Large intestine (tissue), 3 donors: Measurements from ENCODE around the gene PM20D1. TPM values are rescaled to one million over a fixed set of nuclear protein-coding genes. Genes with fewer than 3 reads are reported as not detected.

Experiments
- DNase-seq, 2 donors: peaks; one replicate each; pipeline versions ENCODE4 v3.0.0 to v3.0.0-alpha.2; 2013
- H3K27ac ChIP-seq: one replicate; pipeline ENCODE4 v1.5.1; 2013; ENCODE audit warnings: low read length
- H3K27me3 ChIP-seq: 2 replicates; pipeline ENCODE4 v1.6.1; 2013; ENCODE audit warnings: low read length; ENCODE audit not compliant: control insufficient read depth, insufficient read depth
- H3K36me3 ChIP-seq: 2 replicates; pipeline ENCODE4 v1.6.1; 2013; ENCODE audit warnings: low read length; ENCODE audit not compliant: control insufficient read depth, insufficient read depth
- H3K4me1 ChIP-seq: one replicate; pipeline ENCODE4 v1.6.1; 2013; ENCODE audit warnings: low read length; ENCODE audit not compliant: control insufficient read depth, insufficient read depth
- H3K4me3 ChIP-seq: one replicate; pipeline ENCODE4 v1.5.1; 2013; ENCODE audit warnings: low read length
- H3K9me3 ChIP-seq: one replicate; pipeline ENCODE4 v1.6.1; 2013; ENCODE audit warnings: mild to moderate bottlenecking, low read depth, low read length, moderate library complexity; ENCODE audit not compliant: control insufficient read depth
- WGBS: methylation state at CpG from one replicate; pipeline ENCODE4 v1.1.5; 2013; ENCODE audit warnings: low lambda C conversion rate; ENCODE audit not compliant: insufficient coverage; 5-methylcytosine and 5-hydroxymethylcytosine counted together
- polyA plus RNA-seq: library from polyadenylated mRNA; unstranded; fragments of 120-200 nt; gene quantifications from one replicate; pipeline ENCODE4 v1.2.1, GENCODE V29; 2013

PM20D1 gene
- polyA plus RNA-seq, 1 donor, result 1.1 TPM

DNA sequence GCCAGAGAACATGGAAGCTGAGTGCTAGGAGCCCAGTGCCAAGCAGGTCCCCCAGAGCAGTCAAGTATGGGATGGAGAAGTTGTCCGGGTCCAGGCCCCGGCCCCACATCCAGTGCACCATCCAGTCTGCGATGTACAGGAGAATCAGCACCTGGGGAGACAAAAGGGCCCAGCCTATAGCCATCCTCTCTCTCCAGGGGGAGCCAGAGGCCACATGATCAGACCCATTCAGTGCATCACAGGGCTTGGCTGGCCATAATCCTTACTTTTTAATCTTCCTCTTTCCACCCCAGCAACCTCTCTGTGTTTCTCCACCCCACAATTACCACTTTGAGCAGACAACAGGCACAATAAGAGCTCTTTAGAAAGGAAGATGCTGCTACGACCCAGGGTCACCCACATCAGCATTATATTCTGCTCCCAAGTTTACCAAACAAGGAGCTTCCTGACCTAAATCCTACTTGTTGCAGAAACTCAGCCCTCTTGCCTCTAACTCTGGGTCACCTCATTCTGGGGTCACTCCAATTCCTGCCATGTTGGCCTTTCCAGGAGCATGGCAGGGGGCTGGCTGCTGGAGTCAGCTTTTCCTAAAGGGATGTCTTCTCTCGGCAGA lies 58.3 kb downstream of the PM20D1 start:
- H3K27me3 ChIP-seq, result no peaks in the 10 kb centered on the region
- H3K4me3 ChIP-seq, result no peak overlapping the region
- H3K36me3 ChIP-seq, result peaks cover 8% of the 10 kb centered on the region
- no peaks in the 10 kb centered on the region for H3K9me3 ChIP-seq
- no peak overlapping the region for H3K27ac ChIP-seq
- H3K4me1 ChIP-seq, result peaks cover 7% of the 10 kb centered on the region
- WGBS, result 86% methylated on average over 1 of the region's 5 CpGs
- DNase-seq, result peak in 1 of 2 donors; percentile 35

DNA sequence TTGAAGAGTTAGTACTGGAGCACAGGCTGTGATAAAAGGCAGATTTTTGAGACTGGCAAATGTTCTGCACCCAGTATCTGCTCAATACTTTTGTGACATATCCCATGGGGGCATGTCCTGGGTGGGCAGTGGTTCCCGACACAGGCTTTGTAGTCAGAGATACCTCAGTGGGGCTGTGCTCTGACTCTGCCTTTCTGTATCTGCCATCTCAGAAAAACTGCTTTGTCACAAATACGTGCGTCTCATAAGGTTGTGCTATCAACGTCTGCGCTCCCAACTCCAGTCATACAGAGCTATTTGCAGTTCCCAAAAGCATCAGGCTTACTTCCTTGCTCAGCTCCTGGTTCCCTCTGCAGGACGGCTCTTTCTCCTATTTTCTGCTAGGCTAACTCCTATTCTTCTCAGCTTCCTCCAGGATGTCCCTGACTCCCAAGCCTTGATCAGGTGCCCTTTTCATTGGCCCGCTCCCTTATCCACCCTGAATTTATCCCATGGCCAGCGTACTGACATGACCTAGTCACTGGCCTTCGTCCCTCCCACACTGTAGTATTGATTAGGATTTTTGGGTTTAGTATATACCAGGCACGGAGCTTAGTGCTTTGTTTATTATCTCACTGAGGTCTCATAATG lies 62.5 kb downstream of the PM20D1 start:
- Histone ChIP-seq H3K4me3 (no peak overlapping the region), H3K9me3 (no peaks in the 10 kb centered on the region), H3K4me1 (peaks cover 21% of the 10 kb centered on the region), H3K27ac (peak overlapping the region; percentile 55), H3K36me3 (no peaks in the 10 kb centered on the region), H3K27me3 (no peaks in the 10 kb centered on the region)
- no peak for DNase-seq
- WGBS, result no CpG with 5 or more reads among the region's 10 CpGs

DNA sequence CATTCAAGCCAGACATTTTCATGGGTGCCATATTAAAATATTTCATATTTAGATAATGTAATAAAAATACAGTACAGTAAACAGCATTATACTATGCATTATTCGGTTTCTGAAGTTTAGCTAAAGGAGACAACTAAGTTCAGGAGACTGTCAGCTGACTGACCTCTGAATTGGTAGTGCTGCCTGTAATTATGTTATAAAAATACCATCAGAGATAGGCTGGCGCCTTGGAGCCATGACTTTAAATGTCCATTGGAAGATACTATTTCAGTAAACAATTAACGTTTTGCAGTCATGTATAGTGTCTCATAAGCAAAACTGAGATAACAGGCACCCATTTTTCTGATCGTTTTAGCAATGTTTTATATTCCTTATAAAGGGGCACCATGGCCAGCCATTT lies 63.3 kb downstream of the PM20D1 start:
- Histone ChIP-seq H3K4me1 (peaks cover 22% of the 10 kb centered on the region), H3K9me3 (no peaks in the 10 kb centered on the region), H3K27me3 (no peaks in the 10 kb centered on the region), H3K27ac (peak overlapping the region; percentile 68), H3K36me3 (no peaks in the 10 kb centered on the region), H3K4me3 (no peak overlapping the region)
- DNase-seq, result peak; percentile 55 to 80
- no CpG with 5 or more reads among the region's 4 CpGs for WGBS

DNA sequence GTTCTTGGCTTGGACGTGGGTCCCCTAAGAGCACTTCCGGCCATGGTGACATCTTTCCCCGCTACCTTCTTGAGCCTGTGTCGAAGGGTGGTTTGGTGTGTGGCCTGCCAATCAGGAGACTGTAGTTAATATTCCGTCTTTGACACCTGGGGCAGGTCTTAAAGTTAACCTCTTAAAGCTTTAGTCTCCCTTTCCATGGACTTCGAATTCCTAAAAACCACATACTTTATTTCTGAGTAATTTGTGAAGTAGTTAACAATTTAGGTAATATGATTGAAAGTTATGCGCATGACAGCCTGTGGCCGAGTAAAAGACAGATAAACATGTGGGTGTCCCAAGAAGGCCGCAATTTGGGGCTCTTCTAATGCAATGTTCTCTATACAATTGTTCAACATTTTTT lies 64.5 kb downstream of the PM20D1 start:
- no CpG with 5 or more reads among the region's 9 CpGs for WGBS
- Histone ChIP-seq H3K4me1 (peaks cover 22% of the 10 kb centered on the region), H3K9me3 (no peaks in the 10 kb centered on the region), H3K27ac (no peak overlapping the region), H3K4me3 (no peak overlapping the region), H3K36me3 (no peaks in the 10 kb centered on the region), H3K27me3 (no peaks in the 10 kb centered on the region)
- DNase-seq, result no peak

DNA sequence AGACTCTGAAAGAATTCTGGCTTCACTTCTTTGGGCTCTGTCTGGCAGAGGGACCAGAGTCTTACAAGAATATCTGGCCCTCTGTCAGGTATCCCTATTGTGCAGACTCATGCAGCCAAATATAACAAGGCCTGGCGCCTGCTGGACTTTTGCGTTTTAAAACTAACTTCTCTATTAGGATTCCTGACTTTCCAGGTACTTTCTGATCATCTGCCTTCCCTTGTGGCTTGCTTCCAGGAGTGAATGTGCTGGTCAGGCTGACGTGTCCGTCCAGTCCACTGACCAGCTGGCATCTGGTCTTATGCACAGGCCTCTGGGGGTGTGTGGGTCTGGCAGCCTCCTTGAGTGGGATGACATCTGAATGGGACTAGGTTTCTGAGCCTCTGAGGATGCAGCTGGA lies 66.0 kb downstream of the PM20D1 start:
- no peaks in the 10 kb centered on the region for H3K9me3 ChIP-seq
- no peaks in the 10 kb centered on the region for H3K27me3 ChIP-seq
- H3K27ac ChIP-seq, result peak overlapping the region; percentile 52
- no CpG with 5 or more reads among the region's 4 CpGs for WGBS
- no peak for DNase-seq
- no peaks in the 10 kb centered on the region for H3K36me3 ChIP-seq
- no peak overlapping the region for H3K4me3 ChIP-seq
- peaks cover 22% of the 10 kb centered on the region for H3K4me1 ChIP-seq

DNA sequence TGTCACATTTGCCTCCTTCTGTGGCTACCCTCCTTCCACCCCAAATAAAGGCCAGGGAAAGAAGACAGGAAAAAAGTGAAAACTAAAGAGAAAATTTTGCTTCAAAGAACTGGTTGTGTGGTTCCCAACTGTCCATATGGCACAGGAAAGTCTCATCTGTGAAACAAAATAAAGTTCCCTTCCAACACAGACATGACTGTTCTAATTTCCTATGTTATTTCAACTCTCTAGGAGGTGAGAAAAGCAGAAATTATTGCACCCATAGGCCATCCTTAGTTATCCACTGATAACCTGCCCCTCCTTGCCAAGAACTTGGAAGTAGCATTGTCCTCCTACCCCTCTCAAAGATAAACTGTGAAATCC lies 66.5 kb downstream of the PM20D1 start:
- H3K36me3 ChIP-seq, result no peaks in the 10 kb centered on the region
- H3K27me3 ChIP-seq, result no peaks in the 10 kb centered on the region
- DNase-seq, result no peak
- peaks cover 22% of the 10 kb centered on the region for H3K4me1 ChIP-seq
- H3K27ac ChIP-seq, result peak overlapping the region; percentile 52
- no peak overlapping the region for H3K4me3 ChIP-seq
- no peaks in the 10 kb centered on the region for H3K9me3 ChIP-seq

DNA sequence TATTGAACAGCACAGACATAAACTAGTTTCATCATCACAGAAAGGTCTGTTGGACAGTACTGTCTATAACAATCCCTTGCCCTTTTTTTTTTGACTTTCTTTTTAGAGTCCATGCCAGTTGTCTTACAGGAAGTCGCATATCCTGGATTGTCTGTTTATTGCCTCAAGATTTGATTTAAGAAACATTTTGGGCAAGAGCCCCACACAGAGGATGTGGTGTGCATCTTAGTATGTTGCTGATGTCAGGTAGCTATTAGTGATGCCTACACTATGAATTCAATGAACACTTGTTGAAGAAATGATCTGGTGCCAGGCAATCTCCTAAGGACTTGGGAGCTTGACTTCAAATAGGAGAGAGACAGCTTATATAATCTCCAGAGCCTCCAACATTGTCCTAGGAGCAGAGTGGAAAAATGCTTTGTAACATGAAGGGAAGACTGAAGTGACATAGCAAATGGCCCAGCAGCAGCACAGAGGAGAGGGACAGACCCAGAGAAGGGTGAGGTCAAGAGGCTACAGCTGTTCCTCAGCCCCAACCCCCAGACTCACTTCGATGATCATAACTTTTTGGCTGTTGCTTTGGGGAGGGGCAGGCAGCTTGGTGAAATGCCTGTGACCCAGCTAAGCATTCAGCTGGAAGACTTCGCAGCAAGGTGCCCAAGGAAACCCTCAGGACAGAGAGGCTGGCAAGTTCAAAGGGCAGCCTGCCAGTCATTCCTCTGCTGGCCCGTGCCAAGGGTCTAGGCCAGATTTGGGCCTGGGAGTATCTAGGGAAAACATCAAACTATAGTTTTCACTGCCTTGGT lies 67.1 kb downstream of the PM20D1 start:
- Histone ChIP-seq H3K4me1 (peaks cover 22% of the 10 kb centered on the region), H3K36me3 (no peaks in the 10 kb centered on the region), H3K27ac (peak overlapping the region; percentile 52), H3K9me3 (no peaks in the 10 kb centered on the region), H3K4me3 (no peak overlapping the region), H3K27me3 (no peaks in the 10 kb centered on the region)
- WGBS, result no CpG with 5 or more reads among the region's 4 CpGs
- no peak for DNase-seq

DNA sequence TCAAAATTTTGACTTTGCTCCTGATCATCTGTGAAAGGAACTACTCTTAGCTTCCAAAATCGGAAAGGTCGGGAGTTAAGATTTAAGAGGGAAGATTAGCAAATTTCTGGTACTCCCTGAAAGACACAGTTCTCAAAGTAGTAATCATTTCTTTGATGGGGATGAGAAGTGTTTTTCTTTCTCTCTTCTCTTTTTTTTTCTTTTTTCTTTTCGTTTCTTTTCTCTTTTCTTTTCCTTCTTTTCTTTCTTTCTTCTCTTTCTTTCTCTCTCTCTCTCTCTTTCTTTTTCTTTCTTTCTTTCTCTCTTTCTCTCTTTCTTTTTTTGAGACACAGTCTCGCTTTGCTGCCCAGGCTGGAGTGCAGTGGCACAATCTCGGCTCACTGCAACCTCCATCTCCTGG lies 69.6 kb downstream of the PM20D1 start:
- Histone ChIP-seq H3K36me3 (no peaks in the 10 kb centered on the region), H3K4me3 (no peak overlapping the region), H3K4me1 (peaks cover 10% of the 10 kb centered on the region), H3K9me3 (no peaks in the 10 kb centered on the region), H3K27me3 (no peaks in the 10 kb centered on the region), H3K27ac (no peak overlapping the region)
- 78% methylated on average over 3 of the region's 5 CpGs for WGBS
- DNase-seq, result no peak

Other genes with a start within 250 kb of the PM20D1 start
- gene ELK4, start 218.1 kb downstream of the PM20D1 start, polyA plus RNA-seq, result 18.2 TPM
- gene SLC45A3, start 169.6 kb downstream of the PM20D1 start, polyA plus RNA-seq, result 9.3 TPM
- gene NUCKS1, start 100.0 kb downstream of the PM20D1 start, polyA plus RNA-seq, result 106 TPM
- 121 TPM for gene RAB29, start 74.7 kb downstream of the PM20D1 start, polyA plus RNA-seq
- 8.2 TPM for gene SLC41A1, start 36.9 kb downstream of the PM20D1 start, polyA plus RNA-seq
- gene SLC26A9, start 93.3 kb upstream of the PM20D1 start, polyA plus RNA-seq, result 0.03 TPM
- 5.4 TPM for gene RAB7B, start 153.3 kb upstream of the PM20D1 start, polyA plus RNA-seq
- gene CTSE, start 173.8 kb upstream of the PM20D1 start, polyA plus RNA-seq, result 19.6 TPM
- gene RHEX, start 203.0 kb upstream of the PM20D1 start, polyA plus RNA-seq, result 0.45 TPM